ENCODE data around the gene DISC1. TPM values are rescaled to one million over a fixed set of nuclear protein-coding genes. Genes with fewer than 3 reads are reported as not detected.

DISC1 gene
- polyA plus RNA-seq, 3 donors, result 5.5 to 14.7 (median 5.8) TPM

DNA sequence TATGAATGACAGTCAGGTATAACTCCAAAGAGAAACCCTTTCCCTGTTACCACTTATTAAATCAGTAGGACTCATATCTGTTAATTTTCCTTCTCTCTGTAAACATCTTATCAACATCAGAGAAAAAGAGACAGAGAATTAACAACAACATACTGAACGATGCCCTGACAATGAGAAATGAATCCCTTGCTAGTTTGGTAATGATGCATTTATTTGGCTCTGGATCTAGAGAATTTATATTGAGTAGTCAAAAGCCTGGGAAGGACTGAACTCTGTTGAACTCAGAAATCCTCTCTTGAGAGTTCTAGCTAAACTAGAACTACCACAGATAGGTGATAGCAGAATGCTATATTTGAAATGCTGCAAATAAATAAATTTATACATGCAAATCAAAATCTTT lies 325.6 kb downstream of the DISC1 start:
- H3K27ac Mint-ChIP-seq, result no peak overlapping the region
- H2AFZ ChIP-seq (ENCODE audit: insufficient read depth, low read depth, low read length, poor library complexity, severe bottlenecking), result no peak overlapping the region
- peaks cover 23 to 39% of the 10 kb centered on the region in 2 donors for H3K36me3 Mint-ChIP-seq
- peaks cover 6% of the 10 kb centered on the region for H4K20me1 ChIP-seq (ENCODE audit: insufficient read depth, low read length)
- no peaks in the 10 kb centered on the region for H3K4me1 ChIP-seq (ENCODE audit: control insufficient read depth in 1 of 2, insufficient read depth in 2 of 2, low read length in 2 of 2)
- WGBS (ENCODE audit: insufficient coverage), result no CpG with 5 or more reads among the region's 1 CpG
- no peak overlapping the region for H3K9ac ChIP-seq (ENCODE audit: insufficient read depth, low read length, poor library complexity, severe bottlenecking)
- peaks cover 3 to 27% of the 10 kb centered on the region in 2 donors for H3K36me3 ChIP-seq (replicated peaks in 1 of 2; ENCODE audit: control insufficient read depth in 1 of 2, insufficient read depth in 2 of 2, low read length in 2 of 2)
- intact Hi-C loops (cut with micrococcal nuclease), result no loop called here
- TF ChIP-seq CTCF (IDR thresholded peaks at IDR 0.05), result no peak
- no peak overlapping the region for H3K4me3 ChIP-seq (replicated peaks in 1 of 3; ENCODE audit: low read depth in 2 of 3, low read length in 3 of 3)
- H3K4me1 Mint-ChIP-seq, result no peaks in the 10 kb centered on the region
- no peak overlapping the region for H3K4me2 ChIP-seq (replicated peaks; ENCODE audit: extremely low read depth, low read length, poor library complexity, severe bottlenecking)
- no peak overlapping the region for H3K27ac ChIP-seq (ENCODE audit: low read depth in 1 of 2, low read length in 2 of 2)
- peaks cover 0 to 4% of the 10 kb centered on the region in 2 donors for H3K9me3 ChIP-seq (replicated peaks in 1 of 2; ENCODE audit: control insufficient read depth in 1 of 2, insufficient read depth in 1 of 2, low read length in 2 of 2)
- H3K4me3 Mint-ChIP-seq, result no peak overlapping the region
- no peaks in the 10 kb centered on the region for H3K27me3 ChIP-seq (ENCODE audit: control insufficient read depth in 2 of 2, insufficient read depth in 2 of 2, low read length in 2 of 2)
- H3K9me3 Mint-ChIP-seq, result peaks cover 0 to 15% (median 5%) of the 10 kb centered on the region in 7 donors
- no peaks in the 10 kb centered on the region for H3K27me3 Mint-ChIP-seq (ENCODE audit: low read depth in 3 of 3)
- DNase-seq, result no peak
- no peaks in the 10 kb centered on the region for H3K79me2 ChIP-seq (ENCODE audit: insufficient read depth, low read length)

DNA sequence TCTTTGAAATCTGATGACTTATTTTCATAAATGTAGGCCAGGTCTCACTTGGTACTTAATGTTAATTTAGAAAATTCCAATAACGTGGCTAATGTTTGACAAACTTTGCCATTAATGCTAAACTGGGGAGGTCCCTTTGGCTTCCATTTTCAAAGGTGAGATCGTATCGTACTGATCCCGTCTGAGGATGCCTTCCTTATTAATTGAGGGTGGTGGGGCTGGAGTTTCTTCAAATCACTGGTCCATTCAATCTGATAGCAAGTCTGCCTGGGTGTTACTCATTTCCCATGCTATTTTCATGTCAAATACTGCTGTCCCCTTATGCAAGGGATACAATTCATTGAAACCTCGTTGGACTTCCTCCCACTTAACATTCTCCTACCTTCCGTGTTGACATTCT lies 327.1 kb downstream of the DISC1 start:
- no peaks in the 10 kb centered on the region for H3K27me3 Mint-ChIP-seq (ENCODE audit: low read depth in 3 of 3)
- H3K9me3 Mint-ChIP-seq, result peaks cover 0 to 9% (median 5%) of the 10 kb centered on the region in 7 donors
- Histone ChIP-seq H3K36me3 (replicated peaks in 1 of 2; ENCODE audit: control insufficient read depth in 1 of 2, insufficient read depth in 2 of 2, low read length in 2 of 2) (peaks cover 6 to 35% of the 10 kb centered on the region in 2 donors), H3K4me1 (ENCODE audit: control insufficient read depth in 1 of 2, insufficient read depth in 2 of 2, low read length in 2 of 2) (no peaks in the 10 kb centered on the region), H3K79me2 (ENCODE audit: insufficient read depth, low read length) (no peaks in the 10 kb centered on the region), H4K20me1 (ENCODE audit: insufficient read depth, low read length) (peaks cover 6% of the 10 kb centered on the region), H3K9ac (ENCODE audit: insufficient read depth, low read length, poor library complexity, severe bottlenecking) (no peak overlapping the region), H3K4me2 (replicated peaks; ENCODE audit: extremely low read depth, low read length, poor library complexity, severe bottlenecking) (no peak overlapping the region), H3K4me3 (replicated peaks in 1 of 3; ENCODE audit: low read depth in 2 of 3, low read length in 3 of 3) (no peak overlapping the region), H3K9me3 (replicated peaks in 1 of 2; ENCODE audit: control insufficient read depth in 1 of 2, insufficient read depth in 1 of 2, low read length in 2 of 2) (peaks cover 0 to 4% of the 10 kb centered on the region in 2 donors), H3K27me3 (ENCODE audit: control insufficient read depth in 2 of 2, insufficient read depth in 2 of 2, low read length in 2 of 2) (no peaks in the 10 kb centered on the region), H3K27ac (ENCODE audit: low read depth in 1 of 2, low read length in 2 of 2) (no peak overlapping the region), H2AFZ (ENCODE audit: insufficient read depth, low read depth, low read length, poor library complexity, severe bottlenecking) (no peak overlapping the region)
- intact Hi-C loops (cut with micrococcal nuclease), result no loop called here
- no peak for TF ChIP-seq CTCF (IDR thresholded peaks at IDR 0.05)
- H3K27ac Mint-ChIP-seq, result no peak overlapping the region
- no peak overlapping the region for H3K4me3 Mint-ChIP-seq
- H3K4me1 Mint-ChIP-seq, result no peaks in the 10 kb centered on the region
- no peak for DNase-seq
- H3K36me3 Mint-ChIP-seq, result peaks cover 32 to 44% of the 10 kb centered on the region in 2 donors
- 100% methylated on average over 1 of the region's 6 CpGs for WGBS (ENCODE audit: insufficient coverage)

All from CD14-positive monocyte (primary cell).